GM12892 (cell line): Measurements from ENCODE around the gene ADK. TPM values are rescaled to one million over a fixed set of nuclear protein-coding genes. Genes with fewer than 3 reads are reported as not detected.

ENCODE experiments used
- DNase-seq: peaks from one replicate; pipeline ENCODE4 v3.0.0; 2011; ENCODE audit not compliant: insufficient read length
- FAIRE-seq: peaks from 2 replicates; lab custom pipeline; 2011; peaks lifted over from hg19 to GRCh38; lab: Jason Lieb, UNC
- POLR2A ChIP-seq: IDR thresholded peaks from 2 replicates; pipeline ENCODE4 v1.6.1; 2011; ENCODE audit warnings: low read depth, low read length, control low read depth
- POLR2AphosphoS5 ChIP-seq: IDR thresholded peaks from 2 replicates; pipeline ENCODE4 v1.6.1; 2011; ENCODE audit warnings: low read depth, low read length, control low read depth
- TAF1 ChIP-seq: IDR thresholded peaks from 2 replicates; pipeline ENCODE4 v1.6.1; 2011; ENCODE audit warnings: low read depth, mild to moderate bottlenecking, control low read depth, low read length, borderline replicate concordance
- polyA plus RNA-seq: library from polyadenylated mRNA; unstranded; fragments of >200 nt; gene quantifications from one replicate; pipeline ENCODE4 v1.2.1, GENCODE V29; 2012; ENCODE audit warnings: missing spikeins, inconsistent platforms; ENCODE audit not compliant: missing spikeins

ADK gene
- 77.4 TPM for polyA plus RNA-seq

- FAIRE-seq (peak; percentile 98), DNase-seq (peak; percentile 84)
- peak; percentile 78 for TF ChIP-seq POLR2A
- peak; percentile 76 for TF ChIP-seq POLR2AphosphoS5
- peak; percentile 12; the same call in 1 of the 2 replicates for TF ChIP-seq TAF1
These were observed at the start of gene ADK for GRCh38 chr10:74150990-74151878. Gene ADK, plus strand, starts transcription at chr10:74151221. Its CDS starts 58 bp downstream, at chr10:74151279.

- FAIRE-seq = no peak
- DNase-seq = peak; percentile 27
- TF ChIP-seq TAF1 = no peak
- TF ChIP-seq POLR2AphosphoS5 = no peak
- TF ChIP-seq POLR2A = no peak
These were observed 47.3 kb upstream of the ADK start for GRCh38 chr10:74103560-74104258.

GRCh38 chr10:74104480-74104879, 46.5 kb upstream of the ADK start:
- FAIRE-seq = no peak
- TF ChIP-seq POLR2AphosphoS5 (no peak), TAF1 (no peak), POLR2A (no peak)
- DNase-seq = no peak

- no peak for TF ChIP-seq TAF1
- TF ChIP-seq POLR2AphosphoS5 = no peak
- no peak for TF ChIP-seq POLR2A
- FAIRE-seq (no peak), DNase-seq (no peak)
These were observed 46.0 kb upstream of the ADK start for GRCh38 chr10:74104996-74105395.

GRCh38 chr10:74107391-74107790, 43.6 kb upstream of the ADK start:
- no peak for DNase-seq
- FAIRE-seq = no peak
- TF ChIP-seq POLR2A (no peak), POLR2AphosphoS5 (no peak), TAF1 (no peak)

- FAIRE-seq (no peak), DNase-seq (no peak)
- TF ChIP-seq TAF1 (no peak), POLR2A (no peak), POLR2AphosphoS5 (no peak)
These were observed 41.6 kb upstream of the ADK start for GRCh38 chr10:74109452-74109851.

- TF ChIP-seq POLR2A = no peak
- no peak for TF ChIP-seq TAF1
- no peak for TF ChIP-seq POLR2AphosphoS5
- FAIRE-seq (no peak), DNase-seq (no peak)
These were observed 40.9 kb upstream of the ADK start for GRCh38 chr10:74110120-74110519.

GRCh38 chr10:74111799-74112198, 39.2 kb upstream of the ADK start:
- no peak for DNase-seq
- TF ChIP-seq TAF1 (no peak), POLR2AphosphoS5 (no peak)
- no peak for FAIRE-seq

- no peak for DNase-seq
- TF ChIP-seq POLR2AphosphoS5 (no peak), TAF1 (no peak), POLR2A (no peak)
- FAIRE-seq = no peak
These were observed 37.5 kb upstream of the ADK start for GRCh38 chr10:74113546-74113945.

GRCh38 chr10:74114041-74114448, 37.0 kb upstream of the ADK start:
- no peak for TF ChIP-seq POLR2A
- TF ChIP-seq TAF1 = no peak
- no peak for TF ChIP-seq POLR2AphosphoS5
- no peak for FAIRE-seq
- DNase-seq = no peak

GRCh38 chr10:74117738-74118137, 33.3 kb upstream of the ADK start:
- peak; percentile 67 for FAIRE-seq
- no peak for DNase-seq
- no peak for TF ChIP-seq TAF1
- no peak for TF ChIP-seq POLR2A
- TF ChIP-seq POLR2AphosphoS5 = no peak; the same call in 1 of the 2 replicates

GRCh38 chr10:74118804-74119203, 32.2 kb upstream of the ADK start:
- FAIRE-seq = no peak
- DNase-seq = no peak
- TF ChIP-seq POLR2A = no peak
- no peak; the same call in 1 of the 2 replicates for TF ChIP-seq POLR2AphosphoS5
- TF ChIP-seq TAF1 = no peak
